HL-60 (cell line): ENCODE measurements around the gene RGS6.

Experiments used
- DNase-seq, 2 experiments: peaks; one replicate each; pipeline ENCODE4 v3.0.0-alpha.2; 2010 to 2020; ENCODE audit warnings: low read depth in 1 of 2, low spot score in 1 of 2
- H3K27ac ChIP-seq: fragments of 250-450 bp; sonication (Bioruptor Pico); replicated peaks from 2 replicates; pipeline ENCODE4 v1.5.1; 2020; ENCODE audit warnings: mild to moderate bottlenecking, moderate library complexity
- H3K27me3 ChIP-seq: fragments of 250-450 bp; sonication (Bioruptor Pico); 2 replicates; pipeline ENCODE4 v1.5.1; 2021; ENCODE audit warnings: mild to moderate bottlenecking, moderate library complexity; ENCODE audit not compliant: insufficient read depth, poor library complexity, severe bottlenecking
- H3K4me3 ChIP-seq: replicated peaks from 2 replicates; pipeline ENCODE4 v1.5.1; 2011; ENCODE audit warnings: mild to moderate bottlenecking, control low read depth, low read length; ENCODE audit not compliant: insufficient read depth
- GABPA ChIP-seq: IDR thresholded peaks from 2 replicates; pipeline ENCODE4 v1.6.1; 2012; ENCODE audit warnings: low read depth
- POLR2AphosphoS5 ChIP-seq: IDR thresholded peaks from 2 replicates; pipeline ENCODE4 v1.6.1; 2012; ENCODE audit warnings: low read depth
- SPI1 ChIP-seq: IDR thresholded peaks from 2 replicates; pipeline ENCODE4 v1.6.1; 2012; ENCODE audit warnings: low read depth, mild to moderate bottlenecking, borderline replicate concordance
- TF ChIP-seq, protein P1 (sequence below): IDR thresholded peaks from one replicate; pipeline ENCODE4 v1.5.1; 2011; ENCODE audit warnings: low read length, control low read depth, inconsistent platforms; ENCODE audit not compliant: insufficient read depth
- TF ChIP-seq, protein P2 (sequence below): IDR thresholded peaks from 2 replicates; pipeline ENCODE4 v1.6.1; 2012; ENCODE audit warnings: low read depth; ENCODE audit not compliant: insufficient replicate concordance

The RGS6 gene

DNA sequence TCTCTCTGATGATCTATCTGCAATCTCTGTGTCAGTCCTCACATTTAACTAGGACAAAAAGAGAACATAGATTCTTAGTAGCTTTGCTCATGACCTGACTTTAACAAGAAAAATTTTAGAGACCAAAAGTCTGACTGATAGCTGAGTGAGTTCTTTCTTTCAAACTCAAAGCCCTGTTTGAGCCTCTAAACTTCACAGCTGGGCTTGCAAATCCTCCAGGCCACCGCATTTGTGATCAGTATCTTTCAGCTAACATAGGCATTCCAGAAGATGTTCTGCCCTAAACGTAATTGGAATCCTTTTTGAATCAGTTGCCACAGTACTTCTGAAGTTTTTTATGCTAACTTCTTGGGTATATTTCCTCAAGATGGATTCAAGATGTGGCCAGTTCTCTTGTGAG lies 502.6 kb downstream of the RGS6 start:
- TF ChIP-seq, protein P1, sequence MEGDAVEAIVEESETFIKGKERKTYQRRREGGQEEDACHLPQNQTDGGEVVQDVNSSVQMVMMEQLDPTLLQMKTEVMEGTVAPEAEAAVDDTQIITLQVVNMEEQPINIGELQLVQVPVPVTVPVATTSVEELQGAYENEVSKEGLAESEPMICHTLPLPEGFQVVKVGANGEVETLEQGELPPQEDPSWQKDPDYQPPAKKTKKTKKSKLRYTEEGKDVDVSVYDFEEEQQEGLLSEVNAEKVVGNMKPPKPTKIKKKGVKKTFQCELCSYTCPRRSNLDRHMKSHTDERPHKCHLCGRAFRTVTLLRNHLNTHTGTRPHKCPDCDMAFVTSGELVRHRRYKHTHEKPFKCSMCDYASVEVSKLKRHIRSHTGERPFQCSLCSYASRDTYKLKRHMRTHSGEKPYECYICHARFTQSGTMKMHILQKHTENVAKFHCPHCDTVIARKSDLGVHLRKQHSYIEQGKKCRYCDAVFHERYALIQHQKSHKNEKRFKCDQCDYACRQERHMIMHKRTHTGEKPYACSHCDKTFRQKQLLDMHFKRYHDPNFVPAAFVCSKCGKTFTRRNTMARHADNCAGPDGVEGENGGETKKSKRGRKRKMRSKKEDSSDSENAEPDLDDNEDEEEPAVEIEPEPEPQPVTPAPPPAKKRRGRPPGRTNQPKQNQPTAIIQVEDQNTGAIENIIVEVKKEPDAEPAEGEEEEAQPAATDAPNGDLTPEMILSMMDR, result no peak
- TF ChIP-seq POLR2AphosphoS5, result no peak
- Histone ChIP-seq H3K27me3 (no peaks in the 10 kb centered on the region), H3K27ac (no peak overlapping the region), H3K4me3 (no peak overlapping the region)
- no peak for DNase-seq

DNA sequence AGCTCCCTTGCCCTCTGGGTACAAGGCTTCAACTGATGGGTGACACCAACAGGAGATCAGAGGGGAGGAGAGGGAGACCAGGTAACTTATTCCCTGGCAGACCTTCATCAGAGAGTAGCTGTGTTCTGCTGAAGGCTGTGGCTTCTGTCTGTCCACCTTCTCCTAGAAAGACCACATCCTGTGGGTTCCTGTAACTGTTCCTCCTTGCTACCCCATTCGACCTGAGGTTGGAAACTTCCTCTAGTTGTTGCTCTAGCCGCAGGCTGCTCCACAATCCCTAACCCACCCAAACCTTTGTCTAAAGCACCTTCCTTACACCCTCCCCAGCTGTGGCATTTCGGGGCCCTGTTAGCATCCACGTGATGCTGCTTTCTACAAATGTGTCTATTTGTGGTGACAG lies 507.5 kb downstream of the RGS6 start:
- H3K4me3 ChIP-seq, result no peak overlapping the region
- peak in 1 of 2 experiments; percentile 29 for DNase-seq
- no peaks in the 10 kb centered on the region for H3K27me3 ChIP-seq
- peak; percentile 39; the same call in 1 of the 2 replicates for TF ChIP-seq GABPA
- TF ChIP-seq, protein P1, result no peak
- no peak overlapping the region for H3K27ac ChIP-seq

DNA sequence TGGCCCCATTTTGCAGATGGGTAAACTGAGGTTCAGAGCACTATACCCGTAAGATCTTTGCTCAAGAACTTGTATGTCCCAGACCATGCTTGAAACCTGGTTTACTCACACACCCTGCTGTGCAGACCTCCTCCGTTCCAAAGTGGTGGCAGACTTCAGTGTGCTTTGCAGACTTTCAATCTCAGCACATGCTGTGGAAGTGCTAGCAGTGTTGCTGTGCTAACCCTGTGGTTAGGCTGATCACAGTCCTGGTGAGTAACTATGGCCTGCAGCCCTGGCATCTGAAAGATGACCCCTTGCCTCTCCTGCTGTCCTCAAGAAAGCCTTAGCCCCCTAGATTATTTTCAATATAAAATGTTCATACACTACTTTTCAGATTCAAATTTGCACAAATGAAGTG lies 511.0 kb downstream of the RGS6 start:
- DNase-seq, result no peak
- Histone ChIP-seq H3K4me3 (no peak overlapping the region), H3K27me3 (no peaks in the 10 kb centered on the region), H3K27ac (no peak overlapping the region)
- TF ChIP-seq GABPA (no peak), POLR2AphosphoS5 (no peak), SPI1 (no peak)
- TF ChIP-seq, protein P2, sequence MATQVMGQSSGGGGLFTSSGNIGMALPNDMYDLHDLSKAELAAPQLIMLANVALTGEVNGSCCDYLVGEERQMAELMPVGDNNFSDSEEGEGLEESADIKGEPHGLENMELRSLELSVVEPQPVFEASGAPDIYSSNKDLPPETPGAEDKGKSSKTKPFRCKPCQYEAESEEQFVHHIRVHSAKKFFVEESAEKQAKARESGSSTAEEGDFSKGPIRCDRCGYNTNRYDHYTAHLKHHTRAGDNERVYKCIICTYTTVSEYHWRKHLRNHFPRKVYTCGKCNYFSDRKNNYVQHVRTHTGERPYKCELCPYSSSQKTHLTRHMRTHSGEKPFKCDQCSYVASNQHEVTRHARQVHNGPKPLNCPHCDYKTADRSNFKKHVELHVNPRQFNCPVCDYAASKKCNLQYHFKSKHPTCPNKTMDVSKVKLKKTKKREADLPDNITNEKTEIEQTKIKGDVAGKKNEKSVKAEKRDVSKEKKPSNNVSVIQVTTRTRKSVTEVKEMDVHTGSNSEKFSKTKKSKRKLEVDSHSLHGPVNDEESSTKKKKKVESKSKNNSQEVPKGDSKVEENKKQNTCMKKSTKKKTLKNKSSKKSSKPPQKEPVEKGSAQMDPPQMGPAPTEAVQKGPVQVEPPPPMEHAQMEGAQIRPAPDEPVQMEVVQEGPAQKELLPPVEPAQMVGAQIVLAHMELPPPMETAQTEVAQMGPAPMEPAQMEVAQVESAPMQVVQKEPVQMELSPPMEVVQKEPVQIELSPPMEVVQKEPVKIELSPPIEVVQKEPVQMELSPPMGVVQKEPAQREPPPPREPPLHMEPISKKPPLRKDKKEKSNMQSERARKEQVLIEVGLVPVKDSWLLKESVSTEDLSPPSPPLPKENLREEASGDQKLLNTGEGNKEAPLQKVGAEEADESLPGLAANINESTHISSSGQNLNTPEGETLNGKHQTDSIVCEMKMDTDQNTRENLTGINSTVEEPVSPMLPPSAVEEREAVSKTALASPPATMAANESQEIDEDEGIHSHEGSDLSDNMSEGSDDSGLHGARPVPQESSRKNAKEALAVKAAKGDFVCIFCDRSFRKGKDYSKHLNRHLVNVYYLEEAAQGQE, result no peak
- TF ChIP-seq, protein P1, result no peak

DNA sequence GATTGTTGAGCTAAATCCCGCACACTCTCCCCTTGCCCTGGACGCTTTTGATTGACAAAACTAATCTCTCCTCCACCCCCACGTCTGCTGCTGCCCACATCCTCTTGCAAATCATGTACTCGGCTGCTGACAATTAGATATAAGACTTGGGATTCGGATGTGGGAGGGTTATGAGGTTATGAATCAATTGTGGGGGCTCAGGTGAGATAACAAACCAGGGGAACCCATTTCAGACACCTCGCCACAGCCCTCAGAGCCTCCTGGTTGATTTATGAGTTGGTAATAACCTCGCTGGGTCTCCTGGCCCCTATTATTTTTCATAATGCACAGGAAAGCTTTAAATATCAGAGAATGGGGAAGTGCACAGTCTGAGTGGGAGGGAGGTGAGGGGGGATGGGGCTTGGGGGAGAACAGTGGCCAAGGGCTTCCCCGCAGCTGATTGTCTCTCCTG lies 511.8 kb downstream of the RGS6 start:
- TF ChIP-seq POLR2AphosphoS5 (no peak), SPI1 (peak; percentile 73)
- H3K27ac ChIP-seq, result no peak overlapping the region
- H3K27me3 ChIP-seq, result no peaks in the 10 kb centered on the region
- DNase-seq, result peak in 1 of 2 experiments; percentile 2
- no peak overlapping the region for H3K4me3 ChIP-seq

DNA sequence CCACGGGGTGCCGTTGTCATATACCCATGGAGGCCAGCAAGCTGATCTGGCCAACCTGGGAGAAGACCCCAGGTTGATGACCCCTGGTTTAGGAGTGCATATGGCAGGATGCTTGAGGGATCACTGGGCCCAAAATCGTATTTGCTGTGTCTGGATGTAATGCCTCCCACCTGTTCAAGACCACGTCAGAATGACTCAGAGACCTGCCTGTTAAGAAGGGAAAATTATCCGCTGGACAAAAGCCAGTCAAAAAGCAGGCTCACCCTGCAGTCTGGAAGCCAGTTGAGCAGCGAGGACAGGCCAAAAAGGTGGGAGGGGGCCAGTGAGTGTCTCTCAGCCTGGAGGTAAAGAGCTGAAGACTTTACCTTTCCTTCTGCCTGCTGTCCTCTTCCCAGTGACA lies 512.5 kb downstream of the RGS6 start:
- TF ChIP-seq GABPA (no peak), SPI1 (no peak), POLR2AphosphoS5 (no peak)
- TF ChIP-seq, protein P1, result no peak
- TF ChIP-seq, protein P2, result no peak
- H3K4me3 ChIP-seq, result no peak overlapping the region
- H3K27me3 ChIP-seq, result no peaks in the 10 kb centered on the region
- H3K27ac ChIP-seq, result no peak overlapping the region
- DNase-seq, result no peak
